Activated gamma-delta T cell (primary cell): ENCODE results near the gene SMAD2.
A peak's percentile ranks its signal among the peaks of the same experiment; 100 is the strongest.
"Not testable (repeated sequence)": the region's sequence is repeated elsewhere in the genome, so short reads cannot be mapped to it uniquely, and the experiment has no call there.

Experiments used
- DNase-seq: peaks from one replicate; lab custom pipeline; 2025; lab: John Stamatoyannopoulos, UW

SMAD2 gene

GRCh38 chr18:47793609-47794008, 136.8 kb downstream of the SMAD2 start:
- DNase-seq = no peak

- no peak for DNase-seq
Measured at GRCh38 chr18:47791461-47791985, 138.9 kb downstream of the SMAD2 start.

- DNase-seq = no peak
Measured at GRCh38 chr18:47790036-47790435, 140.4 kb downstream of the SMAD2 start.

- no peak for DNase-seq
Measured at GRCh38 chr18:47788621-47789020, 141.8 kb downstream of the SMAD2 start.

- no peak for DNase-seq
Measured at GRCh38 chr18:47781561-47781960, 148.9 kb downstream of the SMAD2 start.

GRCh38 chr18:47780011-47780725, 150.3 kb downstream of the SMAD2 start:
- no peak for DNase-seq

GRCh38 chr18:47779381-47779780, 151.1 kb downstream of the SMAD2 start:
- DNase-seq = no peak

- DNase-seq = no peak
Measured at GRCh38 chr18:47777626-47778025, 152.8 kb downstream of the SMAD2 start.

GRCh38 chr18:47775961-47776360, 154.5 kb downstream of the SMAD2 start:
- no peak for DNase-seq

- DNase-seq = no peak
Measured at GRCh38 chr18:47773931-47774330, 156.5 kb downstream of the SMAD2 start.

- DNase-seq = peak; percentile 10
Measured at GRCh38 chr18:47772374-47773248, 157.8 kb downstream of the SMAD2 start.

- no peak for DNase-seq
Measured at GRCh38 chr18:47771922-47772321, 158.5 kb downstream of the SMAD2 start.

GRCh38 chr18:47767699-47768098, 162.8 kb downstream of the SMAD2 start:
- DNase-seq = no peak

GRCh38 chr18:47767198-47767597, 163.3 kb downstream of the SMAD2 start:
- not testable (repeated sequence) for DNase-seq
